Measurements from ENCODE around the gene PLEKHA8.

The PLEKHA8 gene

DNA sequence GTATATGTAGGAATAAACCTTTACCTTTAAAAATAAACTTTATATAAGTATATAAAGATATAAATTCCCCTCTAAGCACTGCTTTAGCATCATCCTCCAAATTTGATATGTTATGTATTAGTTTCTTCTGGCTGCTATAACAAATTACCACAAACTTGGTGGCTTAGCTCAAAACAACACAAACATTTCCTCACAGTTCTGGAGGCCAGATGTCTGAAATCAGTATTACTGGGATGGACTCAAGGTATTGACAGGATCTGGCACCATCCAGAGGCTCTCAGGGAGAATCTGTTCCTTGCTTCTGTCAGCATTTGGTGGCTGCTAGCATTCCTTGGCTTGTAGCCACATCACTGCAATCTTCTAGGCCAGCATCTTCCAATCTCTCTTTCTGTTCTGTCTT, 31.9 kb upstream of the PLEKHA8 start:
- H3K9me3 ChIP-seq (ENCODE audit: control insufficient read depth, insufficient read depth, low read depth, low read length), result peaks cover 30% of the 10 kb centered on the region
- no peaks in the 10 kb centered on the region for H3K4me1 ChIP-seq (ENCODE audit: control insufficient read depth, insufficient read depth, low read length)
- H3K36me3 ChIP-seq (ENCODE audit: control insufficient read depth, insufficient read depth, low read length), result no peaks in the 10 kb centered on the region
- no peak overlapping the region for H3K4me3 ChIP-seq (ENCODE audit: low read depth, low read length)
- H3K9ac ChIP-seq (ENCODE audit: low read length), result no peak overlapping the region
- no peak overlapping the region for H3K27ac ChIP-seq (ENCODE audit: low read depth, low read length)
- H3K27me3 ChIP-seq (ENCODE audit: control insufficient read depth, insufficient read depth, low read length), result no peaks in the 10 kb centered on the region

DNA sequence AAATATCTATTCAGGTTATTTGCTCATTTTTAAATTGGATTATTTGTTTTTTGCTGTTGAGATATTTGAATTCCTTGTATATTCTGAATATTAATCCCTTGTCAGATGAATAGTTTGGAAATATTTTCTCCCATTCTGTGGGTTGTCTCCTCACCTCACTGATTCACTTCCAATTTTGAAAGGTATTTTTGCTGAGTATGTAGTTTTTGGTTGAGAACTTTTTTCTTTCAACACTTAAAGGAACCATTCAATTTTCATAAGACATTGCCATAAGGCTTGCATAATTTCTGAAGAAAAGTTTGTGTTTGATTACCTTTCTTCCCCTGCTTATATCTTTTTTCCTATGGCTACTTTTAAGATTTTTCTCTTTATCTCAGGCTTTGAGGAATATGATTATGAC, 29.7 kb upstream of the PLEKHA8 start:
- Histone ChIP-seq H3K4me3 (ENCODE audit: low read depth, low read length) (no peak overlapping the region), H3K4me1 (ENCODE audit: control insufficient read depth, insufficient read depth, low read length) (0 out of 2 replicates have a peak, but pooled peaks cover 8% of the 10 kb centered on the region), H3K9ac (ENCODE audit: low read length) (no peak overlapping the region), H3K27me3 (ENCODE audit: control insufficient read depth, insufficient read depth, low read length) (no peaks in the 10 kb centered on the region), H3K9me3 (ENCODE audit: control insufficient read depth, insufficient read depth, low read depth, low read length) (peaks cover 22% of the 10 kb centered on the region), H3K36me3 (ENCODE audit: control insufficient read depth, insufficient read depth, low read length) (no peaks in the 10 kb centered on the region), H3K27ac (ENCODE audit: low read depth, low read length) (no peak overlapping the region)

DNA sequence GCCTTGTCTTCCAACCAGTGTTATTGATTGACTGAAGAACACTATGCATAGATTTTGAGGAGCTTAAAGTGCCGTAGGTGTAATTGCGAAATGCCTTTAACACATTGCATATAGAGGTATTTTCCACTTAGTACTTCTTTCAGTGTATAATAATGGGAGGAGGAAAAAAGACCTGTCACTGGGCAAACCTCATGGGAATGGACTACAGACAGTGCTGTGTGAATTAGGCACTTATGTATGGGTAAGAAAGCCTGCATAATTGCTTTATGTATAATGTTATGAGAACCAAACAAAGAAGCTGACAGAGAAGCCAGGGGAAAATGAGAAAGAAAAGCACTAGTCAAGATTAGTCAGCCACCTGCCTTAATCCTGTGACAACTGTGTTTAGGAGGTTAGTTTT, 26.2 kb upstream of the PLEKHA8 start:
- H3K27ac ChIP-seq (ENCODE audit: low read depth, low read length), result no peak overlapping the region
- H3K4me3 ChIP-seq (ENCODE audit: low read depth, low read length), result no peak overlapping the region
- no peaks in the 10 kb centered on the region for H3K27me3 ChIP-seq (ENCODE audit: control insufficient read depth, insufficient read depth, low read length)
- peaks cover 5% of the 10 kb centered on the region for H3K9me3 ChIP-seq (ENCODE audit: control insufficient read depth, insufficient read depth, low read depth, low read length)
- H3K36me3 ChIP-seq (ENCODE audit: control insufficient read depth, insufficient read depth, low read length), result no peaks in the 10 kb centered on the region
- H3K4me1 ChIP-seq (ENCODE audit: control insufficient read depth, insufficient read depth, low read length), result peaks cover 20% of the 10 kb centered on the region
- H3K9ac ChIP-seq (ENCODE audit: low read length), result no peak overlapping the region

DNA sequence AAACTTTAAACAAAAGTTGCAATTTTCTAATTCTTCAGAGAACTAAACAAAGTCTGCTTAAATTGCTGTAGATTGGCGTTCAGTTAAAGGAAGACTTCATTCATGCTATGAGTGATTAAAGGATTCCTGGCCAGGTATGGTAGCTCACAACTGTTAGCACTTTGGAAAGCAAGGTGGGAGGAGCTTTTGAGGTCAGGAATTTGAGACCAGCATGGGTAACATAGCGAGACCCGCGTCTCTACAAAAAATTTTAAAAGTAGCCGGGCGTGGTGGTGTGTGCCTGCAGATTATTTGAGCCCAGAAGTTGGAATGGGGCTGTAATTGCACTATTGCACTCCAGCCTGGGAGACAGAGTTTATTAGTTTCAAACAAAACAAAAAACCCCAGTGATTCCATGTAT, 25.1 kb upstream of the PLEKHA8 start:
- Histone ChIP-seq H3K4me1 (ENCODE audit: control insufficient read depth, insufficient read depth, low read length) (peaks cover 20% of the 10 kb centered on the region), H3K9ac (ENCODE audit: low read length) (no peak overlapping the region), H3K27ac (ENCODE audit: low read depth, low read length) (no peak overlapping the region), H3K9me3 (ENCODE audit: control insufficient read depth, insufficient read depth, low read depth, low read length) (no peaks in the 10 kb centered on the region), H3K36me3 (ENCODE audit: control insufficient read depth, insufficient read depth, low read length) (no peaks in the 10 kb centered on the region), H3K4me3 (ENCODE audit: low read depth, low read length) (no peak overlapping the region), H3K27me3 (ENCODE audit: control insufficient read depth, insufficient read depth, low read length) (no peaks in the 10 kb centered on the region)

DNA sequence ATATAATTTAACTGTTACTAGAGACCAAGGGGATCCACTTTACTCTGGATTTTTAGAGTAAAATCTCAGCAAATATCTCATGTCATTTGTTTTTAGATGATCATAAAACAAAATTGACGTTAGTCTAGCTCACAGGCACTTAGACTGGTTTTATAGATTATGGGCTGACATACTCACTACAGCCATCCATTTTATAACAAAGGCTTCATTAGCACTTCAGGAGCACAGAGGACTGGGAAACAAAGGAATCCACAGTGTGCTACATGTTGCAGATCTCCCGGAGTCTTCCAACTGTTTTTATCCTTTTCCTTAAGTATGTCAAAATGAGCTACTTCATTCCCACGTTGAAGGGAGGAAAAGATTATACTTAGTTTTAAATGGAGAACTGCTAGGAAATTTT, 22.7 kb upstream of the PLEKHA8 start:
- Histone ChIP-seq H3K4me3 (ENCODE audit: low read depth, low read length) (no peak overlapping the region), H3K27ac (ENCODE audit: low read depth, low read length) (no peak overlapping the region), H3K9ac (ENCODE audit: low read length) (no peak overlapping the region), H3K36me3 (ENCODE audit: control insufficient read depth, insufficient read depth, low read length) (no peaks in the 10 kb centered on the region), H3K4me1 (ENCODE audit: control insufficient read depth, insufficient read depth, low read length) (peaks cover 20% of the 10 kb centered on the region), H3K27me3 (ENCODE audit: control insufficient read depth, insufficient read depth, low read length) (no peaks in the 10 kb centered on the region), H3K9me3 (ENCODE audit: control insufficient read depth, insufficient read depth, low read depth, low read length) (no peaks in the 10 kb centered on the region)

DNA sequence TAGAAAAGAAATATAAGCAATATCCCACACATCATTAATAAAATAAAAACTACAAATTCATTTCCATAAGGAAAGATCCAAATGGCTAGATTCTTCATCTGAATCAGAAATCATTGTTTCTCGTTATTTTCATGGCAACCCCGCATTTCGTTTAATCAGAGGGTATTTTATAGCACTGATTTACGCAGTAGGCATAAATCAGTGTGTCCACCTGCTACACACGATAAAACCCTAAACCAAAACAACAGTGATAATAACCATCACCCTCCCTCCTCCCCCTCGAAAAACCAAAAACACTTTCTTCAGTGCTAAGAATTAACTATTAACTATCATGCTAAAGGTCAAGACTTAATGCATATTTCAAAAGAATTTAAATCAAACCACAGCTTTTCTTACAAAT, 18.2 kb upstream of the PLEKHA8 start:
- Histone ChIP-seq H3K27ac (ENCODE audit: low read depth, low read length) (no peak overlapping the region), H3K4me1 (ENCODE audit: control insufficient read depth, insufficient read depth, low read length) (peaks cover 7% of the 10 kb centered on the region), H3K9me3 (ENCODE audit: control insufficient read depth, insufficient read depth, low read depth, low read length) (no peaks in the 10 kb centered on the region), H3K27me3 (ENCODE audit: control insufficient read depth, insufficient read depth, low read length) (no peaks in the 10 kb centered on the region), H3K9ac (ENCODE audit: low read length) (no peak overlapping the region), H3K36me3 (ENCODE audit: control insufficient read depth, insufficient read depth, low read length) (peaks cover 20% of the 10 kb centered on the region), H3K4me3 (ENCODE audit: low read depth, low read length) (no peak overlapping the region)

DNA sequence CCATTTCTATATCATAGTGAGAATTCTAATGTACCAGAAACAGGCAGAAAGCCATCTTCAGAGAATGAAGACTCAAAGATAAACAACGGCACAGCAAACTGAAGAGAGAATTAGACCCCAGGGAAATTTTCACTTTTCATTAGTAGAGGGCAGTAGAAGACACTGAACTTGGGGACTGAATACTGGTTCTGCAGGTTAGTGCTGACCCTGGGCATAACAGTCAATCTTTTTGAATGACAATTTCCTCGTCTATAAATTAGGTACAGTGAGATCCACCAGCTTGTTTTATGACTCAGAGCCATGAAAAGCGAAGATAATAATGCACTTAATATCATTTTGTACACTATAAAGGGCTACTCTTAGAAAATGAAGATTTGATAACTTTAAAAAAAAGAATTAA, 15.5 kb upstream of the PLEKHA8 start:
- H3K9ac ChIP-seq (ENCODE audit: low read length), result no peak overlapping the region
- H3K27ac ChIP-seq (ENCODE audit: low read depth, low read length), result no peak overlapping the region
- peaks cover 32% of the 10 kb centered on the region for H3K36me3 ChIP-seq (ENCODE audit: control insufficient read depth, insufficient read depth, low read length)
- H3K27me3 ChIP-seq (ENCODE audit: control insufficient read depth, insufficient read depth, low read length), result no peaks in the 10 kb centered on the region
- no peaks in the 10 kb centered on the region for H3K4me1 ChIP-seq (ENCODE audit: control insufficient read depth, insufficient read depth, low read length)
- H3K4me3 ChIP-seq (ENCODE audit: low read depth, low read length), result no peak overlapping the region
- no peaks in the 10 kb centered on the region for H3K9me3 ChIP-seq (ENCODE audit: control insufficient read depth, insufficient read depth, low read depth, low read length)

DNA sequence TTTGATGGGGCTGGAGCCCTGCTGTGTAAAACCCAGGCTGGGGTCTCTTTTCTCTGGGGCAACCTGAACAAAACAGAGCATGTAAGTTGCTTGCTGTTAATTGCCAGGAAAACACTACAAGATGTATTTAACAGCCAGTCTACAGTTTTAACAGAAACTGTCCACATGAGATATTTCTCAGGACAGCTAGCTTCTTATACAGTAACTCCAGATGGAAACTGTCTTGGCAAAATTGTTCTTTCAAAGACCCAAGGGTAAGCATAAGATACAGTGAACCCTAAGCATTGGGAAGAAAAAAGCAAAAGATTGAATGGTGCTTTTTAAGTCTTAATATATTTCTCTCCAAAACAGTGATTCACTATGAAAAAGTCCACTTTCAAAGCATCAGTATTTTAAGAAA, 9.8 kb upstream of the PLEKHA8 start:
- no peak overlapping the region for H3K27ac ChIP-seq (ENCODE audit: low read depth, low read length)
- H3K4me3 ChIP-seq (ENCODE audit: low read depth, low read length), result no peak overlapping the region
- peaks cover 55% of the 10 kb centered on the region for H3K36me3 ChIP-seq (ENCODE audit: control insufficient read depth, insufficient read depth, low read length)
- H3K27me3 ChIP-seq (ENCODE audit: control insufficient read depth, insufficient read depth, low read length), result no peaks in the 10 kb centered on the region
- H3K9me3 ChIP-seq (ENCODE audit: control insufficient read depth, insufficient read depth, low read depth, low read length), result no peaks in the 10 kb centered on the region
- H3K9ac ChIP-seq (ENCODE audit: low read length), result no peak overlapping the region
- no peaks in the 10 kb centered on the region for H3K4me1 ChIP-seq (ENCODE audit: control insufficient read depth, insufficient read depth, low read length)

DNA sequence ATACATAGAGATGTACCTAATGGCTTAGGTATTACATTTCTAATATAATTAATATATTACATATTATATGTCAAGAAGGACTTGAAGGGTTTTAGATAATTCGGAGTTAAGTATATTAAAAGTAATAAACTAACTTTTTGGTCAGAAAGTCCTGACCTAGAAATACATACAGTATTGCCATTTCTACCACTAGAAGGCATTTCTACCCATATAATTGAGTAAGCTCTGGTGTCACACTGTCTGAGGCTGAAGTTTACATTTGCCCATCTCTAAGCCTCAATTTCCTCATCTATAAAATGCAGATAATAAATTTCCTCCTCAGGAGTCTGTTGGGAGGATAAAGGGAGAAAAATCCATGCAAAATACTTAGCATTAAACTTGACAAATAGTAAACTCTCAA, 8.8 kb upstream of the PLEKHA8 start:
- peaks cover 46% of the 10 kb centered on the region for H3K36me3 ChIP-seq (ENCODE audit: control insufficient read depth, insufficient read depth, low read length)
- H3K9me3 ChIP-seq (ENCODE audit: control insufficient read depth, insufficient read depth, low read depth, low read length), result no peaks in the 10 kb centered on the region
- H3K4me1 ChIP-seq (ENCODE audit: control insufficient read depth, insufficient read depth, low read length), result no peaks in the 10 kb centered on the region
- no peak overlapping the region for H3K4me3 ChIP-seq (ENCODE audit: low read depth, low read length)
- H3K27me3 ChIP-seq (ENCODE audit: control insufficient read depth, insufficient read depth, low read length), result no peaks in the 10 kb centered on the region
- H3K9ac ChIP-seq (ENCODE audit: low read length), result no peak overlapping the region
- H3K27ac ChIP-seq (ENCODE audit: low read depth, low read length), result no peak overlapping the region

DNA sequence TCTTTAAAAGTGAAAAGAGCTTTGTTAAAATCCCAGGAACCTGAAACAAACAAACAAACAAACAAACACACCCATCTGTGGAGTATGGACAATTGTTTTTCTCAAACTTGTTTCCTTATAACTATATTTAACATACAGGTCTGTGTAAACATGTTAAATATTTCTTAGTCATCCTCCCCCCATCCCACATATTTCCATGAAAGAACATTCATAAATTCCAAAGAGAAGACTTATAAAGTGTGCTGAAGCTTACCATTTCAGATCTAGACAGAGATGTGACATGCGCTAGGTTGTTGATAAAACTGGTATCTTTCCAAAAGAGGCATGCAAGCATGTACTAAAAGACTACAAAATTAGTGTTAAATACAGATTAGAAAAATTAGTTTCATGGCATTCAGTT, 8.3 kb upstream of the PLEKHA8 start:
- H3K9me3 ChIP-seq (ENCODE audit: control insufficient read depth, insufficient read depth, low read depth, low read length), result no peaks in the 10 kb centered on the region
- no peak overlapping the region for H3K4me3 ChIP-seq (ENCODE audit: low read depth, low read length)
- H3K36me3 ChIP-seq (ENCODE audit: control insufficient read depth, insufficient read depth, low read length), result peaks cover 40% of the 10 kb centered on the region
- H3K27me3 ChIP-seq (ENCODE audit: control insufficient read depth, insufficient read depth, low read length), result no peaks in the 10 kb centered on the region
- H3K9ac ChIP-seq (ENCODE audit: low read length), result no peak overlapping the region
- no peak overlapping the region for H3K27ac ChIP-seq (ENCODE audit: low read depth, low read length)
- H3K4me1 ChIP-seq (ENCODE audit: control insufficient read depth, insufficient read depth, low read length), result peaks cover 3% of the 10 kb centered on the region

DNA sequence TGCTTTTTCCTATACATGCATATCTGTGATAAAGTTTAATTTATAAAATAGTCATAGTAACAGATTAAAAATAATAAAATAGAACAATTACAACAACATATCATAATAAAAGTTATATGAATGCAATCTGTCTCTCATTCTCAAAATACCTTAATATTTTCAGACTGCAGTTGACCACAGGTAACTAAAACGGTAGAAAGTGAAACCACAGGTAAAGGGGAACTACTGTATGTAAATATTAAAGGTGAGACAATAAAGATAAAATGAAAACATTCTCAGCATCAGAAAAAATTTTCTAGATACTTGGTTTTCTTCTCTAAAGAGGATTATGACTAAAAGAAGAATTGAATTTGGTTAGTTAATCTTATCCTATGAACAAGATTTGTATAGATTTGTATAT, 7.7 kb upstream of the PLEKHA8 start:
- Histone ChIP-seq H3K9ac (ENCODE audit: low read length) (no peak overlapping the region), H3K4me3 (ENCODE audit: low read depth, low read length) (no peak overlapping the region), H3K27ac (ENCODE audit: low read depth, low read length) (no peak overlapping the region), H3K4me1 (ENCODE audit: control insufficient read depth, insufficient read depth, low read length) (peaks cover 8% of the 10 kb centered on the region), H3K9me3 (ENCODE audit: control insufficient read depth, insufficient read depth, low read depth, low read length) (no peaks in the 10 kb centered on the region), H3K36me3 (ENCODE audit: control insufficient read depth, insufficient read depth, low read length) (peaks cover 38% of the 10 kb centered on the region), H3K27me3 (ENCODE audit: control insufficient read depth, insufficient read depth, low read length) (no peaks in the 10 kb centered on the region)

DNA sequence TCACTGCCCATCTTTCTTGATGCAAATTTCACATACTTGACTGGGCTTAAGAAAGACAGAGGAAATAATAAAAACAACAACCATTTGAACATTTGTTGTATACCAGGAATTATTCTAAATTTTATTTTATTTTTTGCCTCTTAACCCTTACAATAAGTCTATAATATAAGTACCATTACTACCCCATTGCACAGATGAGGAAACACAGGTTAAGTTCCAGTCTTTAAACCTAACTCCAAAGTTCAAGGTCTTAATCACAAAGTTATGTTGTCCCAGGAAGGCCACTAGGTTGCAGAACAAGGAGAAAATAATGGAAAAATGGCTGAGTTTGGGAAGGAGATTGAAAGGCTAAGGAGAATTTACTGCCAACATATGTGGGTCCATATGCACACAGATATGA, 5.2 kb upstream of the PLEKHA8 start:
- H3K4me3 ChIP-seq (ENCODE audit: low read depth, low read length), result no peak overlapping the region
- H3K27me3 ChIP-seq (ENCODE audit: control insufficient read depth, insufficient read depth, low read length), result no peaks in the 10 kb centered on the region
- H3K4me1 ChIP-seq (ENCODE audit: control insufficient read depth, insufficient read depth, low read length), result peaks cover 8% of the 10 kb centered on the region
- peaks cover 25% of the 10 kb centered on the region for H3K36me3 ChIP-seq (ENCODE audit: control insufficient read depth, insufficient read depth, low read length)
- H3K9ac ChIP-seq (ENCODE audit: low read length), result no peak overlapping the region
- no peaks in the 10 kb centered on the region for H3K9me3 ChIP-seq (ENCODE audit: control insufficient read depth, insufficient read depth, low read depth, low read length)
- no peak overlapping the region for H3K27ac ChIP-seq (ENCODE audit: low read depth, low read length)
